ENCODE results near the gene TBC1D24.

TBC1D24 gene

DNA sequence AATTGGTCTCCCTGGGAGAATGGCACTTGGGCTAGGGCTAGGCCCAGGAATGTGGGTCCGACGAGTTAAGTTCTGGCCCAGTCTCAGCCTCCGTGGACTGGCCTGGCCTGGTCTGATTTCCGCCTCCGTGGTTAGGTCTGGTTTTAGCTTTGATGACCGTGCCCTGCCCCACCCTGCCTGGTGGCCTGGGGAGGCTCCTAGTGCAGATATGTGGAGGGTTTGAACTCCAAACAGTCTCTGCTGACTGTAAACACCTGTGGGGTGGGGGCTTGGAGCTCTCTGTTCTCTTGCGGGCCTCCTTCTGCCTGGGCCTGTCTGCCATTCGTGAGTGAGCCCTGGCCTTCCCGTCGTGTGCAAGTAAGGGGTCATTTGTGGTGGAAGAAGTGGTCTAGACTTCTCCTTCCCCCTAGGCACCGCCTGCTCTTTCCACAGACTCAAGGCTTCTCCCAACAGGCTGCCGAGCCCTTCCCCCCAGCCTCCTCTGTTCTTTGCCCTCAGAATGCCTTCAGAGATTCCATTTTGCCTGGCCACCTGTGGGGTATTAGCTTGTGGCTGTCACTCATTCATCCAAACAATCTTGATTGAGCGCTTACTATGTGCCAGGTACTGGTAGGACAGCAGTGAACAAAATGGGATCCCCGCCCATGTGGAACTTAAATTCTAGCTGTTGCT, 40.4 kb downstream of the TBC1D24 start:
- DNase-seq (ENCODE audit: low read depth in 1 of 2, low spot score in 1 of 2) = no peak

DNA sequence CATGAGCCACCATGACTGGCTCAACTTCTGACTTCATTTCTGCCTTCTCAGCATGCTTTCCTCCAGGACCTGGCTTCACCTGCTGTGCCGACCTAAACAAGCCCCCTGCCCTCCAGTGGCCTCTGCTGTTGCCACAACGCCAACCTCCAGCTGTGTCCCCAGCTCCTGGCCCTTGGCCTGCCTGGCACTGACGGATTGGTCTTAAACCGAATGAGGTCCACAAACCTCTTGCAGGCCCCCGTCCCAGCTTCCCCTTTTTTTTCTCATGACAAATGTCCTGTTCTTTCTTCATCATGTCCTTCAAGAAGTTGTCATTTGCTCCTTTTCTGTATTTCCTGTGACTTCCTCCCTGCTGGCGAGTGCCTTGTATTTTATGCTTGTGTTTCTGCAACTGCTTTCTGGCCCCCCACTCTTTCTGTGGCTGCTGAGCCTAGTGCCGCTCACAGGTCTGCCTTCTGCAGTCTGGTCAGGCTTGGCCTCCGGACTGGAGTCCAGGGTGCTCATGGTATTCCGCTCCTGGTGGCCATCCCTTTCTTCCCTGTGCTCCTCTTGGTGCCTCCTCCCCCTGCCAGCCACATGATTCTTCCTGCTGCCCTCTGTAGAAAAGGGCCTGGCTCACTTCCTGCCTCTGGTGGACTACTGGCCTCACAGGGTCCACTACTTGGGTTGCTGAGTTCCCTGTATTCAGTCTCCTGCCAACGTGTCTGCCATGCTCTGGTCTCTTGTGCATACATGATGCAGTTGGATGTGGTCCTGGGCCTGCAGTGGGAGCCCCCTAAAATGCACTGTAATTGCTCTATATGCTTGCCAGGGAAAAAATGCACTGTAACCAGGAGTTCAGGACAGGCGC, 41.7 kb downstream of the TBC1D24 start:
- DNase-seq (ENCODE audit: low read depth in 1 of 2, low spot score in 1 of 2) = no peak

DNA sequence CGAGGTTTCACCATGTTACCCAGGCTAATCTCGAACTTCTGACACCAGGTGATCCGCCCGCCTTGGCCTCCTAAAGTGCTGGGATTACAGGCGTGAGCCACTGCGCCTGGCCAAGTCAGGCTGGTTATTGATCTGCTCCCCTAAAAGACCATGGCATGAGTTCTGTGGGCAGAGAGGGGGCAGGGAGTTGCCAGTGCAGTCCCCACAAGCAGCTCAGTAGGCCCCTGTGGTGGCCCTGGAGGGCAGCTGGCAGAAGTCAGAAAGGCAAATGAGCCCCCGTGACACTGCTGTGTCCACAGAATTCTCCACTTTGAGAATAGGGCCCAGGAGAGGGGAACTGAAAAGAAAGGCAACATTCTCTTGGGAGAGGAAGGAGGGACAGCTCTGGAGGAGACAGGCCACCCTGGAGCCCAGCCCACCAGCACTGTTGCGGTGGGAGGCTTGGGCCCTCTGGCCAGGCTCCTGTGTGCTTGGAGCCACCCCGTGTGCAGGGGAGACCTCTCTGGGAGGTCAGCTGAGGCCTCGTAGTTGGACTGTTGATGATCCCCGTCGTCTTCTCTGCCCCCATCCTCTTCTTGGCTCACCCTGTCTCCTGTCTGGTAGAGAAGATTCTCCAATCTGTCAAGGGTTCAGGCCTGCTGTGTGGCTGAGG, 43.2 kb downstream of the TBC1D24 start:
- DNase-seq (ENCODE audit: low read depth in 1 of 2, low spot score in 1 of 2) = no peak

DNA sequence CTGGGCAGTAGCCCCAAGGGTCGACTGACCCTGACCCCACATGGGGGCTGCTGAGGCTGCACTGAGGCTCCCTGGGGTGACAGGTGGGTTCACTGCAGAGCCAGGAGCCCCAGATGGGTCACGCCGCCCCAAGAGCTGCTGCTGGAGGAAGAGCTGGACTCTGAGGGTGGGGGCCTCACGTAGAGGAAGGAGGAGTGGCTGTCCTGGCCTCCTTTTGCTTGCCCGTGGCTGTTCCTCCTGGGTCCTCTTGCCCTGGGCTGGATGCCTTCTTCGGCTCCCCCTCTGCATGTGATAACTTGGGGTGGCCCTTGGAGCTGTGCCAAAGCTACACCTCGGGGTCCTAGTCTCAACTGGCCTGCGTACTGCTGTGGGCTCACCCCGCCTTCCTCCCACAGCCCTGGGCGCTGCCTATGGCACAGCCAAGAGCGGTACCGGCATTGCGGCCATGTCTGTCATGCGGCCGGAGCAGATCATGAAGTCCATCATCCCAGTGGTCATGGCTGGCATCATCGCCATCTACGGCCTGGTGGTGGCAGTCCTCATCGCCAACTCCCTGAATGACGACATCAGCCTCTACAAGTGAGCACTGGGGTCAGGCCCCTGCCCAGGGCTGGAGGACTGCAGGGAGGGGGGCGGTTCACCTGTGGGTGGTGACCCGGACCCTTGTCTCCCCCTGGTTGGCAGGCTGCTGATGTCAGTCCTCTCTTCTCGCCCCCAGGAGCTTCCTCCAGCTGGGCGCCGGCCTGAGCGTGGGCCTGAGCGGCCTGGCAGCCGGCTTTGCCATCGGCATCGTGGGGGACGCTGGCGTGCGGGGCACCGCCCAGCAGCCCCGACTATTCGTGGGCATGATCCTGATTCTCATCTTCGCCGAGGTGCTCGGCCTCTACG, 44.1 kb downstream of the TBC1D24 start:
- no peak for DNase-seq (ENCODE audit: low read depth in 1 of 2, low spot score in 1 of 2)

DNA sequence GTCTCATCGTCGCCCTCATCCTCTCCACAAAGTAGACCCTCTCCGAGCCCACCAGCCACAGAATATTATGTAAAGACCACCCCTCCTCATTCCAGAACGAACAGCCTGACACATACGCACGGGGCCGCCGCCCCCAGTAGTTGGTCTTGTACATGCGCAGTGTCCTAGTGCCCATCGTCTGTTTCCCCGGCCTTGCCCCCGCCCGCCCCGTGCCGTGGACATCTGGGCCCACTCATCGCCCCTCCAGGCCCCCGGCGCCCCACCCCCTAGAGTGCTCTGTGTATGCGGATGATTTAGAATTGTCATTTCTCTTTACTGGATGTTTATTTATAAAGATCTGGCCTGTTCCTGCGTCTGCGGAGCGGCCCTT, 44.8 kb downstream of the TBC1D24 start:
- DNase-seq (ENCODE audit: low read depth in 1 of 2, low spot score in 1 of 2) = no peak

DNA sequence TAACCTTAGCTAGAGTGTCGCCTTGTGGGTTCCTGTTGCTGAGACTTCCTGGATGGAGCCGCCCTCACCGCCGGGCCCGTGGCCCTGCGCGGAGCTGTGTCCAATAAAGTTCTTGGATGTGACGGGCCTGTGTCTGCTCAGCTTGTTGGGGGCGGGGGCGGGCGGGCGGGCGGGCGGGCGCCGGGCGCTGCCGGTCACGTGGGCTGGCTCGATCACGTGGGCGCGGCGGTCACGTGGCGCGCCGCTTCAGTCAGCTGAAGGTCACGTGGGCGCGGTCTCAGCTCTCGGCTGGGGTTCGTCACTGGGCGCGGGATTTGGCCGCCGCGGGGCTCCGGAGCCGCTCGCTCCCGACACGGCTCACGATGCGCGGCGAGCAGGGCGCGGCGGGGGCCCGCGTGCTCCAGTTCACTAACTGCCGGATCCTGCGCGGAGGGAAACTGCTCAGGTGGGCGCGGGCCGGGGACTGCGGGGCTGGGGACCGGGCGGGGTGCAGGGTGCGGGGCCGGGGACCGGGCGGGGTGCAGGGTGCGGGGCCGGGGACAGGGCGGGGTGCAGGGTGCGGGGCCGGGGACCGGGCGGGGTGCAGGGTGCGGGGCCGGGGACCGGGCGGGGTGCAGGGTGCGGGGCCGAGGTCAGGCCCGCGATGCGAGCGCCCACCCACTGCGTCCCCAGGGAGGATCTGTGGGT, 45.3 kb downstream of the TBC1D24 start, which contains the start of gene AMDHD2:
TSS of gene AMDHD2 (plus strand) at position 275 of the 687 bp plus-strand sequence. CDS start at position 363, 88 bp downstream.
- DNase-seq (ENCODE audit: low read depth in 1 of 2, low spot score in 1 of 2) = peak; percentile 69 to 79

DNA sequence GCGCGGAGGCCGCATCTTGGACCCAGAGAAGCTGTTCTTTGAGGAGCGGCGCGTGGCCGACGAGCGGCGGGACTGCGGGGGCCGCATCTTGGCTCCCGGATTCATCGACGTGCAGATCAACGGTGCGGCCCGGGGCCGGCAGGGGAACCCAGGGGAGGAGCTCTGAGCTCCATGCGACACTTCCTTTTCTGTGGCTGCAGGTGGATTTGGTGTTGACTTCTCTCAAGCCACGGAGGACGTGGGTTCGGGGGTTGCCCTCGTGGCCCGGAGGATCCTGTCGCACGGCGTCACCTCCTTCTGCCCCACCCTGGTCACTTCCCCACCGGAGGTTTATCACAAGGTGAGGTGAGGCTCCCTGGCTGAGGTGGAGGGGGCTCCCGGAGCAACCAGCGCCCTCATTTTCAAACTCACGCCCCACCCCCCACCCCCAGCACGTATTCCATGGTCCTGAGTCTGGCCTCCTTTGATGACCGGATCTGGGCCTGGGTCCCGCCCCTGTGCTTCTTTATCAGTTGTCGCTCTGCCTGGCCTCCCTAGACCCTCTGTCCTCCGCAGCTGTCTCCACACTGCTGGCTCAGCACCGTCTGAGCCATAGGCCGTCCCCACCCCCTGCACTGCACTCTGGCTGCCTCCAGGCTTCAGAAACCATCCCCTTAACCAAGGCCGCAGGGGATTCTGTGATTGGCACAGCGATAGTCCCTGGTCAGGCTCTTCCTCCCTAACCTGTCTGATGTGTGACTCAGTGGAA, 46.0 kb downstream of the TBC1D24 start:
- DNase-seq (ENCODE audit: low read depth in 1 of 2, low spot score in 1 of 2) = no peak

DNA sequence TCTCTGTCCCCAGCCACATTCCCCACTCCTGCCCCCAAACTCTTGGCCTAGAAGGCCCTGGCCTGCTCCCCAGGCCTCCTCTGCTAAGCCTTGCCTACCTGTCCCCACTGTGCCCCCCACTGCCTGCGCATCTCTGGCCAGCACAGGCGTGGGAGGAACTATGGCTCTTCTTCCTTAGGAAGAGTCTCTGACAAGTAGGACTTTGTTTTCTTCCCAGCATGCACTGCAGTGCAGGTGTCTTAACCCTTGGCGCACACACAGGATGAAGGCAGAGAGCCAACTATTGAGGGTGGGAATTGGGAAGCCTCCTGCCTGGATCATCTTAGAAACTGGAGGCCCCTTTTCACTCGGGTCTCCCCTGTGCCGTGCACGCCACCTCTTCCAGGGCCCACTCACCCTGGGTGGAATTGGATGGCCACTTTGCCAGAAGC, 48.9 kb downstream of the TBC1D24 start:
- DNase-seq (ENCODE audit: low read depth in 1 of 2, low spot score in 1 of 2) = no peak

DNA sequence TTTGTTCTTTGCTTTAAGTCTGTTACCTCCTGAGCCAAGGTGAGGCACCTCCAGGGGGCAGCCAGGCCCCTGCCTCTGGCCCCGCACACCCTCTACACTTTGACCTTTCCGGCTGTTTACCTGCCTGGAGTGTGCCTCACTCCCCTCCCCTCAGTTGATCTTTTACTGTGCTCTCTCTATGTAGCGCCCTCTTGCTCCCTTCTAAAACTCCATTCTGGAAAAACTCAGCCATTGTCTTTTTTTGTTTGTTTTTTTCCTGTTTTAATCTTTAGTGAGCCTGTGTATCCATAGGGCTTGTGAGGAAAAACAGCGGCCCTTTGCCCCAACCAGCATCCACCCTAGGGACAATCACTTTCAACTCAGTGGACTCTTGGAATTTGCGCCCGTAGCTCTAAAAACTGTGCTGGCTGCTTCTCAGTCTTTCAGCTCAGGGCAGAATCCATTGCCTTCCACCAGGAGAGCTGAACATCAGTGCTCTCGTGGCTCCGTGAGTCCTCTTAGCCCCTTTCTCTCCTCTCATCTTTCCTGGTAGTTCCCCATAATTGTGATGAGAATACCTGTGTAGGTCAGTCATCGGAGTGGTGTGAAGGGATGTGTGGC, 49.5 kb downstream of the TBC1D24 start:
- no peak for DNase-seq (ENCODE audit: low read depth in 1 of 2, low spot score in 1 of 2)

DNA sequence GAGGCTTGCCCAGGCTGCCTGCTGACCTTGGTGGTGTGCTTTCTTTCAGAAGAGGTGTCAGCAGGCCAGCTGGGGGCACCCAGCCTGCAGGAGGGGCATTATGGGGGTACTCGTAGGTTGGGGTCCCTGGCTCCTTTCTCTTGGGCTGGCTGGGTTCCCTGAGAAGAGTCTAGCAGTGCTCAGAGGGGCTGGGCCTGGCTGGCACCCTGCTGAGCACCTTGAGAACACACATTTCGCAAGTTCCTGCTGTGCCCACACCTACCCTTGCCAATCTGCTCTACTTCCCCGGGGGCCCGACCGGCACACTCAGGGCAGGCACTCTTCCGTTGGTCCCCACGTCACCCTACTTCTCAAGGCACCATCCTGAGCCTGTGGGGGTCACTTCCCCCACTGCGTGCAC, 51.2 kb downstream of the TBC1D24 start:
- no peak for DNase-seq (ENCODE audit: low read depth in 1 of 2, low spot score in 1 of 2)

DNA sequence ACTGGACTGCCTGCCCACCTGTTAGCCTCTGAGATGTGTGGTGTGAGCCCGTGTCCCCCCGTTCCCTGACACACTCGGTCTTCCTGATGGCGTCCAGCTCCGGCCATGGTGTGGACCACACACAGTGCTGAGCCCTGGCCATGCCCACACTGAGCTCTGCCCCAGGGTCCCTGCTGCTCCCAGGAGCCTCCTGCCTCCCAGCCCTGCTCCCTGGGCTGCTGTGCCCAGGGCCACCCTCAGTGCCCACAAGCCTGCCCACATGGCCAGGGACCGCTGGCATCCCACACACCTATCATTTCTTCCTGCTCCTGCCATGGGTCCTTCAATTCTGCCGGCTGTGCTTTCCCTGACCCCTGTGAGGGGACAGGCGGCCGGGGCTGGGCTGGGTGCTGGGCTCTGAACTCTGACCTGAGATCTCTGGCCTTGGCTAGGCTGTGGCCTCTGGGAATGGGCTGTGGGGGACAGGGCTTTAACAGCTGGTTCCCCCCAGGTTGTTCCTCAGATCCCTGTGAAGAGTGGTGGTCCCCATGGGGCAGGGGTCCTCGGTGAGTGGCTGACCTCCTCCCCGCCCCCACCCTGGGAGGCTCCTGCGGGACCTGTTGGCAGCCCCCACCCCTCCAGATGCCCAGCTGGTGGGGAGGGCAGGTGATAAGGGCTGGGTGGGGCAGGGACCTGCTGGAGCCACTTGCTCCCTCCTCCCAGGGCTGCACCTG, 52.3 kb downstream of the TBC1D24 start:
- DNase-seq (ENCODE audit: low read depth in 1 of 2, low spot score in 1 of 2) = no peak

DNA sequence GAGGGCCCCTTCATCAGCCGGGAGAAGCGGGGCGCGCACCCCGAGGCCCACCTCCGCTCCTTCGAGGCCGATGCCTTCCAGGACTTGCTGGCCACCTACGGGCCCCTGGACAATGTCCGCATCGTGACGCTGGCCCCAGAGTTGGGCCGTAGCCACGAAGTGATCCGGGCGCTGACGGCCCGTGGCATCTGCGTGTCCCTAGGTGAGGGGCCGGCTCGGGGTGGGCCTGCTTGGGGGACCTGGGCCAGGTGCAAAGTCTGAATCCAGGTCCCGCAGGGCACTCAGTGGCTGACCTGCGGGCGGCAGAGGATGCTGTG, 52.8 kb downstream of the TBC1D24 start:
- no peak for DNase-seq (ENCODE audit: low read depth in 1 of 2, low spot score in 1 of 2)

DNA sequence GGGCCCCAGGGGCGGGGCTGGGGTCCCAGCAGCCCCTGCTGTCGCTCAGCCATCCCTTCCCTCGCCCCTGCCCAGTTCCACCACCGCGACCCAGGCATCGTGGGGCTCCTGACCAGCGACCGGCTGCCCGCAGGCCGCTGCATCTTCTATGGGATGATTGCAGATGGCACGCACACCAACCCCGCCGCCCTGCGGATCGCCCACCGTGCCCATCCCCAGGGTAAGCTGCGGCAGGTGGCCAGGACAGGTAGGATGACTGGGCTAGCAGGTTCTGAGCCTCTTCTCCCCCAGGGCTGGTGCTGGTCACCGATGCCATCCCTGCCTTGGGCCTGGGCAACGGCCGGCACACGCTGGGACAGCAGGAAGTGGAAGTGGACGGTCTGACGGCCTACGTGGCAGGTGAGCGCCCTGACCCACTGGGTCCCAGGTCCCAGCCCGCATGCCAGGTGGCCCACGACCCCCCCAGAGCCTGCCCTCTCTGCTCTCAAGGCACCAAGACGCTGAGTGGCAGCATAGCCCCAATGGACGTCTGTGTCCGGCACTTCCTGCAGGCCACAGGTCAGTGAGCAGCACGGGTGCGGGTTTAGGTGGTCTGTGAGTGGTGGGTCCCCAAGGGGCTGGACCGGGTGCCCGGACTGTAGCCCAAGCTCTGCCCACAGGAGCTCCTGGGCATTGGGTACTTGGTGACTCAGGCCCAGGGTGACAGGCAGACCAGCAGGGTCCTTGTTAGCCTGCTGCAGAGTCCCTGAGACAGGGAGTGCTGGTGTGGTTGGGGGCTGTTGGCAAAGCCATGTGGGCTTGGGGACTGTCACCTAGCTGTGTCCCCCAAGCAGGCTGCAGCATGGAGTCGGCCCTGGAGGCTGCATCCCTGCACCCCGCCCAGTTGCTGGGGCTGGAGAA, 53.5 kb downstream of the TBC1D24 start:
- no peak for DNase-seq (ENCODE audit: low read depth in 1 of 2, low spot score in 1 of 2)

DNA sequence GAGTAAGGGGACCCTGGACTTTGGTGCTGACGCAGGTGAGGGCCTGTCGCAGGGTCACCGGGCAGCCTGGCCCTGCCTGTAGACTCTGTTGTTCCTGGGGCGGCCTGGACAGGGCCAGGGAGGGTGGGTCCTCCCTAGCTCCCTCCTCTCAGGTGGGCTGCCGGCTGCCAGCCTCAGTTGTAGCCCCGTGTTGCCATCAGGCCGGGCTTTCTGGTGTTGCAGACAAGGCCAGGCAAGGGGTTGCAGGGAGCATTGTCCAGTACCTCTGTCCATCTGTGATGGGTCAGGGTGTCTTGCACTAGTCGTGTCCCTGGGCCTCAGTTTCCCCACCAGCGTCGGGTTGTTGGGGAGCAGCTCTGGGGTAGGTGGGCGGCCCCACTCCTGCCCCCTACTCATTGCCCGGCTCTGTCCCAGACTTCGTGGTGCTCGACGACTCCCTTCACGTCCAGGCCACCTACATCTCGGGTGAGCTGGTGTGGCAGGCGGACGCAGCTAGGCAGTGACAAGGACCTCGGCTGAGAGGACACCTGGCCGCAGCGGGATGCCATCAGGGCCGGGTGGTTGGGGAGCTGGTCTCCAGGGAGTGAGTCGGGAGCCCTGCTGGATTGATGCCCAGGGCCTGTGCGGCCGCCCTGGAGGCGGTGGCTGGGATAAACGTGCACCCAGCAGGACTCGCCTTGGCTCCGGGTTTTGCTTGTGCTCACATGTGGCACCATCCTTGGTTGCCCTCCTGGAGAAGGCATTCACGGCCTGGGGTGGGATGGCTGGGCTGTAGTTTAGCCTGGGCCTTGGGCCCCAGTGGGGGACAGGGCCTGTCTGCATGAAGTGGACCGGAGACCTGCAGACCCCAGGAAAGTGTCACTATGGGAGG, 54.4 kb downstream of the TBC1D24 start:
- no peak for DNase-seq (ENCODE audit: low read depth in 1 of 2, low spot score in 1 of 2)

DNA sequence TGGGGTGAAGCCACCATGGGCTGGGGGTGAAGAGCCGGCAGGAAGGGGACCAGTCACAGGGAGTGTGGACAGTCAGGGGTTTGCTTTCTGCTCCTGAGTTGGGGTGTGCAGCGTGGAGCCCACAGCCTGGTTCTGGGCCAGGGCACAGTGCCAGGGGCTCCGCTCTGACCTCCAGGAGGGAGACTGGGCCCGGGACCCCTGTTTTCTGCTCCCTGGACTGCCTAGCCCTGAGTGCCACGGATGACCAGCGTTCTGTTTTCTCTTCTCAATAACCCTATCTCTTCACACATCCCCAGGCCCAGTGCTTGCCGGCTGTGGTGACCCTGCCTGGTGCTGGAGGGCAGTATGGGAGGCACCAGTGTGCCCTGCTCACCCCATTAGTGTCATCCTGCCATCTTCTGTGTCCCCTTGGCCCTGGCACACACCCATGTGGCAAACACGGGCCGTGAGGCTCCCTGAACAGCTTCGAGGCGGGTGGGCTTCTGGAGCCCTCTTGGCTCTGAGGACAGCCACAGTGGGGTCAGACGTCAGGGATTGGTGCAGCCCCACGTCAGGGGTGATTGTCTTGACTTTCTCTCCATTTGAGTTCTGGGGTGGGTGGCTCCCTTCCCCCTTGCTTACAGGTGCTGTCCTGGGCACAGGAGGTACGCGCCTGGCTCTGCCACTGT, 55.2 kb downstream of the TBC1D24 start:
- no peak for DNase-seq (ENCODE audit: low read depth in 1 of 2, low spot score in 1 of 2)

DNA sequence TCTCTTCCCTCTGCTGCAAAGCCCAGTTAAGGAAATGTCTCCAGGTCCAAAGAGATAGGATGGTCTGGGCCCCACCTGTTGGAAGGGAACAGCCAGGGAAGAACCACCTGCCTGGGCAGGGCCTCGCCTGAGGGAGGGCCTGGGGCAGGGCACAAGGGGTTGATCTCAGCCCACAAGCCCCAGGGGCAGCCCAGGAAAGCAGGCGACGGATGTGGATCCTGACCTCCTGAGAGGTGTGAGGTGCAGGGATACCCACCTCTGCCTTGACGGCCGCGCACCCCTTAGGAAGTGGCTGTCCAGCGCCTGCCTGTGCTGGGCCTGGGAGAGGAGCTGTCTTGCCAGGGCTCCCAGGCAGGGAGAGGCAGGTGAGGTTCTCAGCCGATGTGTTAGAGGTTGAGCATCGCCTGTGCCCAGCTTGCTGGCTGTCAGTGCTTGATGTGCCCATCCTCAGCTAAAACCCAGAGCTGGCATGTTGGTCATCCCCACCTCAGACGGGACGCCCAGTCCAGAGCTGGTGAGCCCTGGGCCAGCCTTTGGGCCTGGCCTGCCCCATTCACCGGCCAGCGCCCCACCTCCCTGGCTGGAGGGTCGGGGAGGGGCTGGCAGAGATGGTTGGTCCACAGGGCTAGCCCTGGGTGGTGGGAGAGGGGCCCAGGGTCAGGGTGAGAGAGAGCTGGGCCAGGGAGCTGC, 55.8 kb downstream of the TBC1D24 start:
- no peak for DNase-seq (ENCODE audit: low read depth in 1 of 2, low spot score in 1 of 2)
